Measurements from ENCODE around the gene FBXO4. TPM values are rescaled to one million over a fixed set of nuclear protein-coding genes. Genes with fewer than 3 reads are reported as not detected.

Gene FBXO4
- total RNA-seq, 1 experiment from 2014 or later = 1.2 TPM

DNA sequence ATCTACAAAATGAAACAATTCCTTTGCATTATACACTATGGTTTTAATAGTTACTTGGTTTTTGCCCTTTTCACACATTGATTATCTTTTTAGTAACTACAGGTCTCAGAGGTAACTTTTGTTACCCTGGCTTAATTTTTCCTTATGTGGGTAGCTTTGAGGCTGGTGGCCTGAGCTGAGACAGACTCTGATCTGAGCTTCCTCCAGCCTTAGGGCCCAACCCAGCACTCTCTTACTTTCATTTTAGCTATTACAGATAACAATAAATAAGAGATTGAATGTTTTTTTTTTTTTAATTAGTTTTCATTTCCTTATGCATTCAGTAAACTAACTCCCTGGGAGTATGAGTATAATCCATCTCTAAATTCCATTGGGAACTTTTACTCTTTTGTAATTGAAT, 39.8 kb upstream of the FBXO4 start:
- no peak overlapping the region for H2AK5ac ChIP-seq (ENCODE audit: insufficient read length, low read length)
- TF ChIP-seq, protein P1, sequence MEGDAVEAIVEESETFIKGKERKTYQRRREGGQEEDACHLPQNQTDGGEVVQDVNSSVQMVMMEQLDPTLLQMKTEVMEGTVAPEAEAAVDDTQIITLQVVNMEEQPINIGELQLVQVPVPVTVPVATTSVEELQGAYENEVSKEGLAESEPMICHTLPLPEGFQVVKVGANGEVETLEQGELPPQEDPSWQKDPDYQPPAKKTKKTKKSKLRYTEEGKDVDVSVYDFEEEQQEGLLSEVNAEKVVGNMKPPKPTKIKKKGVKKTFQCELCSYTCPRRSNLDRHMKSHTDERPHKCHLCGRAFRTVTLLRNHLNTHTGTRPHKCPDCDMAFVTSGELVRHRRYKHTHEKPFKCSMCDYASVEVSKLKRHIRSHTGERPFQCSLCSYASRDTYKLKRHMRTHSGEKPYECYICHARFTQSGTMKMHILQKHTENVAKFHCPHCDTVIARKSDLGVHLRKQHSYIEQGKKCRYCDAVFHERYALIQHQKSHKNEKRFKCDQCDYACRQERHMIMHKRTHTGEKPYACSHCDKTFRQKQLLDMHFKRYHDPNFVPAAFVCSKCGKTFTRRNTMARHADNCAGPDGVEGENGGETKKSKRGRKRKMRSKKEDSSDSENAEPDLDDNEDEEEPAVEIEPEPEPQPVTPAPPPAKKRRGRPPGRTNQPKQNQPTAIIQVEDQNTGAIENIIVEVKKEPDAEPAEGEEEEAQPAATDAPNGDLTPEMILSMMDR (conservative IDR thresholded peaks at IDR 0.05) = no peak
- no peak overlapping the region for H2AFZ ChIP-seq (ENCODE audit: low read length)
- H3K4me2 ChIP-seq (ENCODE audit: insufficient read depth, insufficient read length, low read length) = no peak overlapping the region
- H3K9ac ChIP-seq (ENCODE audit: extremely low read depth, insufficient read length, low read length) = no peak overlapping the region
- H3K4me1 Mint-ChIP-seq = no peaks in the 10 kb centered on the region
- H3K4me1 ChIP-seq (ENCODE audit: insufficient read depth, low read length) = no peaks in the 10 kb centered on the region
- no peaks in the 10 kb centered on the region for H3K9me3 ChIP-seq (ENCODE audit: control insufficient read depth, low read depth, low read length)
- H3K79me2 ChIP-seq (ENCODE audit: insufficient read depth, low read length) = no peaks in the 10 kb centered on the region
- H4K5ac ChIP-seq (ENCODE audit: insufficient read length, low read depth, low read length) = no peak overlapping the region
- H3K4ac ChIP-seq (ENCODE audit: low read depth, low read length) = no peak overlapping the region
- H2BK12ac ChIP-seq (ENCODE audit: insufficient read length, low read depth, low read length) = no peak overlapping the region
- H4K8ac ChIP-seq (replicated peaks; ENCODE audit: insufficient read length, low read depth, low read length) = no peak overlapping the region
- no peaks in the 10 kb centered on the region for H4K20me1 ChIP-seq (ENCODE audit: control insufficient read depth, insufficient read depth, insufficient read length)
- no peak overlapping the region for H3K27ac Mint-ChIP-seq
- DNase-seq = no peak
- no peaks in the 10 kb centered on the region for H3K23me2 ChIP-seq (ENCODE audit: insufficient read length, low read depth, low read length, poor library complexity, severe bottlenecking)
- no peak overlapping the region for H3K14ac ChIP-seq (ENCODE audit: insufficient read depth, low read length)
- no peak overlapping the region for H3K18ac ChIP-seq (ENCODE audit: insufficient read length, low read depth, low read length)
- H2BK5ac ChIP-seq (ENCODE audit: insufficient read length, low read length) = no peak overlapping the region
- H3K56ac ChIP-seq (ENCODE audit: insufficient read length, low read depth, low read length) = no peak overlapping the region
- peaks cover 12 to 13% of the 10 kb centered on the region in 2 experiments for H3K9me3 Mint-ChIP-seq
- H4K91ac ChIP-seq (ENCODE audit: insufficient read length, low read depth, low read length) = no peak overlapping the region
- no peaks in the 10 kb centered on the region for H3K27me3 ChIP-seq (ENCODE audit: insufficient read depth, low read length)
- no peak overlapping the region for H3T11ph ChIP-seq (ENCODE audit: low read length)
- H3K23ac ChIP-seq (ENCODE audit: insufficient read length, low read depth, low read length) = no peak overlapping the region
- no peaks in the 10 kb centered on the region; the same call in 1 of the 2 replicates for H3K27me3 Mint-ChIP-seq (ENCODE audit: low read depth)
- no peak overlapping the region for H2BK120ac ChIP-seq (ENCODE audit: low read depth, low read length, poor library complexity, severe bottlenecking)
- no peaks in the 10 kb centered on the region for H3K79me1 ChIP-seq (ENCODE audit: insufficient read depth, low read depth, low read length, poor library complexity, severe bottlenecking)
- no peak overlapping the region for H2BK20ac ChIP-seq (ENCODE audit: low read depth, low read length, poor library complexity, severe bottlenecking)
- no peak overlapping the region for H3K27ac ChIP-seq (ENCODE audit: insufficient read length, low read depth, low read length)
- no peak overlapping the region for H2BK15ac ChIP-seq (ENCODE audit: low read depth, low read length)
- H3K36me3 Mint-ChIP-seq (ENCODE audit: insufficient read depth in 1 of 3, low read depth in 3 of 3) = peaks cover 2 to 7% (median 5%) of the 10 kb centered on the region in 3 experiments; a peak in 3 of 7 replicates
- no peak overlapping the region for H3K4me3 Mint-ChIP-seq

Data from H9 (cell line).